Measurements from ENCODE around the gene REM2.

Gene REM2

GRCh38 chr14:22890416-22890815, 7.4 kb downstream of the REM2 start:
- peaks cover 2% of the 10 kb centered on the region for H3K79me1 ChIP-seq (ENCODE audit: low read depth, low read length)

GRCh38 chr14:22892488-22892887, 9.5 kb downstream of the REM2 start:
- Histone ChIP-seq H3K36me3 (replicated peaks in 1 of 2; ENCODE audit: control insufficient read depth in 2 of 2, insufficient read depth in 2 of 2, low read length in 2 of 2) (no peaks in the 10 kb centered on the region), H3K27ac (replicated peaks; ENCODE audit: low read length) (no peak overlapping the region), H2BK15ac (ENCODE audit: low read length) (no peak overlapping the region), H3K23ac (ENCODE audit: low read depth, low read length, poor library complexity) (no peak overlapping the region), H3K4me2 (ENCODE audit: insufficient read depth, low read length, poor library complexity, severe bottlenecking) (no peak overlapping the region), H4K91ac (ENCODE audit: low read depth, low read length, poor library complexity) (no peak overlapping the region), H3K4me1 (ENCODE audit: control insufficient read depth in 2 of 2, insufficient read depth in 1 of 2, low read depth in 1 of 2, low read length in 2 of 2) (peaks cover 5% of the 10 kb centered on the region in 2 donors), H2BK120ac (ENCODE audit: low read depth, low read length) (no peak overlapping the region), H3K9ac (ENCODE audit: low read depth, low read length, poor library complexity) (no peak overlapping the region), H3K14ac (ENCODE audit: low read length) (no peak overlapping the region), H2AFZ (ENCODE audit: low read length) (no peak overlapping the region), H2BK5ac (ENCODE audit: low read length) (no peak overlapping the region), H3K27me3 (ENCODE audit: control insufficient read depth in 3 of 3, insufficient read depth in 3 of 3, low read depth in 1 of 3, low read length in 3 of 3) (no peaks in the 10 kb centered on the region), H2AK5ac (ENCODE audit: low read depth, low read length) (no peak overlapping the region), H2BK12ac (ENCODE audit: low read length) (no peak overlapping the region), H3K4me3 (ENCODE audit: low read length in 2 of 2) (peak overlapping the region in 1 of 2 donors; percentile 6), H4K8ac (ENCODE audit: low read depth, low read length) (no peak overlapping the region), H3K79me1 (ENCODE audit: low read depth, low read length) (peaks cover 2% of the 10 kb centered on the region), H3K4ac (ENCODE audit: low read length) (no peak overlapping the region), H3K9me3 (replicated peaks in 1 of 2; ENCODE audit: control insufficient read depth in 2 of 2, insufficient read depth in 1 of 2, low read depth in 1 of 2, low read length in 2 of 2) (no peaks in the 10 kb centered on the region), H3K18ac (ENCODE audit: low read length) (no peak overlapping the region)
- no CpG with 5 or more reads among the region's 7 CpGs for WGBS, 2 donors (ENCODE audit: extremely low coverage in 2 of 2, insufficient read length in 2 of 2, insufficient replicate concordance in 1 of 2)
- no peak for DNase-seq (ENCODE audit: low spot score)

More at GRCh38 chr14:22890416-22890815, 7.4 kb downstream of the REM2 start:
- Histone ChIP-seq H3K18ac (ENCODE audit: low read length) (no peak overlapping the region), H3K36me3 (replicated peaks in 1 of 2; ENCODE audit: control insufficient read depth in 2 of 2, insufficient read depth in 2 of 2, low read length in 2 of 2) (no peaks in the 10 kb centered on the region), H3K9me3 (replicated peaks in 1 of 2; ENCODE audit: control insufficient read depth in 2 of 2, insufficient read depth in 1 of 2, low read depth in 1 of 2, low read length in 2 of 2) (no peaks in the 10 kb centered on the region), H2BK5ac (ENCODE audit: low read length) (no peak overlapping the region), H3K27me3 (ENCODE audit: control insufficient read depth in 3 of 3, insufficient read depth in 3 of 3, low read depth in 1 of 3, low read length in 3 of 3) (peaks cover 0 to 6% (median 0%) of the 10 kb centered on the region in 3 experiments), H4K91ac (ENCODE audit: low read depth, low read length, poor library complexity) (no peak overlapping the region), H3K4me1 (ENCODE audit: control insufficient read depth in 2 of 2, insufficient read depth in 1 of 2, low read depth in 1 of 2, low read length in 2 of 2) (peaks cover 12% of the 10 kb centered on the region in 2 donors), H2BK120ac (ENCODE audit: low read depth, low read length) (no peak overlapping the region), H3K23ac (ENCODE audit: low read depth, low read length, poor library complexity) (no peak overlapping the region), H3K14ac (ENCODE audit: low read length) (no peak overlapping the region), H2AFZ (ENCODE audit: low read length) (no peak overlapping the region), H2BK12ac (ENCODE audit: low read length) (no peak overlapping the region), H3K9ac (ENCODE audit: low read depth, low read length, poor library complexity) (no peak overlapping the region), H3K4me3 (ENCODE audit: low read length in 2 of 2) (no peak overlapping the region), H3K4me2 (ENCODE audit: insufficient read depth, low read length, poor library complexity, severe bottlenecking) (no peak overlapping the region), H2AK5ac (ENCODE audit: low read depth, low read length) (no peak overlapping the region), H3K27ac (replicated peaks; ENCODE audit: low read length) (no peak overlapping the region), H2BK15ac (ENCODE audit: low read length) (no peak overlapping the region), H3K4ac (ENCODE audit: low read length) (no peak overlapping the region), H4K8ac (ENCODE audit: low read depth, low read length) (no peak overlapping the region)
- no CpG with 5 or more reads among the region's 1 CpG for WGBS, 2 donors (ENCODE audit: extremely low coverage in 2 of 2, insufficient read length in 2 of 2, insufficient replicate concordance in 1 of 2)
- DNase-seq (ENCODE audit: low spot score): no peak

- H3K9ac ChIP-seq (ENCODE audit: low read depth, low read length, poor library complexity): no peak overlapping the region
- DNase-seq (ENCODE audit: low spot score): no peak
- no peaks in the 10 kb centered on the region for H3K27me3 ChIP-seq (ENCODE audit: control insufficient read depth in 3 of 3, insufficient read depth in 3 of 3, low read depth in 1 of 3, low read length in 3 of 3)
- no peak overlapping the region for H2AFZ ChIP-seq (ENCODE audit: low read length)
- no peak overlapping the region for H2BK15ac ChIP-seq (ENCODE audit: low read length)
- H3K79me1 ChIP-seq (ENCODE audit: low read depth, low read length): no peaks in the 10 kb centered on the region
- H4K8ac ChIP-seq (ENCODE audit: low read depth, low read length): no peak overlapping the region
- H3K14ac ChIP-seq (ENCODE audit: low read length): no peak overlapping the region
- H2AK5ac ChIP-seq (ENCODE audit: low read depth, low read length): no peak overlapping the region
- no peaks in the 10 kb centered on the region for H3K9me3 ChIP-seq (replicated peaks in 1 of 2; ENCODE audit: control insufficient read depth in 2 of 2, insufficient read depth in 1 of 2, low read depth in 1 of 2, low read length in 2 of 2)
- no peak overlapping the region for H3K4ac ChIP-seq (ENCODE audit: low read length)
- no peaks in the 10 kb centered on the region for H3K4me1 ChIP-seq (ENCODE audit: control insufficient read depth in 2 of 2, insufficient read depth in 1 of 2, low read depth in 1 of 2, low read length in 2 of 2)
- H3K23ac ChIP-seq (ENCODE audit: low read depth, low read length, poor library complexity): no peak overlapping the region
- H2BK5ac ChIP-seq (ENCODE audit: low read length): no peak overlapping the region
- H3K18ac ChIP-seq (ENCODE audit: low read length): no peak overlapping the region
- H3K36me3 ChIP-seq (replicated peaks in 1 of 2; ENCODE audit: control insufficient read depth in 2 of 2, insufficient read depth in 2 of 2, low read length in 2 of 2): peaks cover 0 to 10% of the 10 kb centered on the region in 2 donors
- no peak overlapping the region for H2BK120ac ChIP-seq (ENCODE audit: low read depth, low read length)
- H3K27ac ChIP-seq (replicated peaks; ENCODE audit: low read length): no peak overlapping the region
- no peak overlapping the region for H3K4me2 ChIP-seq (ENCODE audit: insufficient read depth, low read length, poor library complexity, severe bottlenecking)
- no peak overlapping the region for H4K91ac ChIP-seq (ENCODE audit: low read depth, low read length, poor library complexity)
- no peak overlapping the region for H3K4me3 ChIP-seq (ENCODE audit: low read length in 2 of 2)
- no CpG with 5 or more reads among the region's 4 CpGs for whole genome bisulfite sequencing, 2 donors (ENCODE audit: extremely low coverage in 2 of 2, insufficient read length in 2 of 2, insufficient replicate concordance in 1 of 2)
- H2BK12ac ChIP-seq (ENCODE audit: low read length): no peak overlapping the region
Observed at GRCh38 chr14:22893706-22894105, 10.7 kb downstream of the REM2 start.

GRCh38 chr14:22895402-22895801, 12.4 kb downstream of the REM2 start:
- H3K9ac ChIP-seq (ENCODE audit: low read depth, low read length, poor library complexity): no peak overlapping the region
- no peak overlapping the region for H4K91ac ChIP-seq (ENCODE audit: low read depth, low read length, poor library complexity)
- no peaks in the 10 kb centered on the region for H3K9me3 ChIP-seq (replicated peaks in 1 of 2; ENCODE audit: control insufficient read depth in 2 of 2, insufficient read depth in 1 of 2, low read depth in 1 of 2, low read length in 2 of 2)
- DNase-seq (ENCODE audit: low spot score): no peak
- H2BK120ac ChIP-seq (ENCODE audit: low read depth, low read length): no peak overlapping the region
- H3K14ac ChIP-seq (ENCODE audit: low read length): no peak overlapping the region
- H2BK5ac ChIP-seq (ENCODE audit: low read length): no peak overlapping the region
- WGBS, 2 donors (ENCODE audit: extremely low coverage in 2 of 2, insufficient read length in 2 of 2, insufficient replicate concordance in 1 of 2): no CpG with 5 or more reads among the region's 1 CpG
- H3K79me1 ChIP-seq (ENCODE audit: low read depth, low read length): no peaks in the 10 kb centered on the region
- no peak overlapping the region for H3K4me3 ChIP-seq (ENCODE audit: low read length in 2 of 2)
- H3K4me2 ChIP-seq (ENCODE audit: insufficient read depth, low read length, poor library complexity, severe bottlenecking): no peak overlapping the region
- H2AFZ ChIP-seq (ENCODE audit: low read length): no peak overlapping the region
- H4K8ac ChIP-seq (ENCODE audit: low read depth, low read length): no peak overlapping the region
- H3K4me1 ChIP-seq (ENCODE audit: control insufficient read depth in 2 of 2, insufficient read depth in 1 of 2, low read depth in 1 of 2, low read length in 2 of 2): peaks cover 0 to 4% of the 10 kb centered on the region in 2 donors
- no peak overlapping the region for H3K23ac ChIP-seq (ENCODE audit: low read depth, low read length, poor library complexity)
- no peak overlapping the region for H3K4ac ChIP-seq (ENCODE audit: low read length)
- no peak overlapping the region for H3K18ac ChIP-seq (ENCODE audit: low read length)
- H3K27ac ChIP-seq (replicated peaks; ENCODE audit: low read length): no peak overlapping the region
- H3K27me3 ChIP-seq (ENCODE audit: control insufficient read depth in 3 of 3, insufficient read depth in 3 of 3, low read depth in 1 of 3, low read length in 3 of 3): no peaks in the 10 kb centered on the region
- no peak overlapping the region for H2AK5ac ChIP-seq (ENCODE audit: low read depth, low read length)
- H3K36me3 ChIP-seq (replicated peaks in 1 of 2; ENCODE audit: control insufficient read depth in 2 of 2, insufficient read depth in 2 of 2, low read length in 2 of 2): peaks cover 0 to 25% of the 10 kb centered on the region in 2 donors
- H2BK12ac ChIP-seq (ENCODE audit: low read length): no peak overlapping the region
- no peak overlapping the region for H2BK15ac ChIP-seq (ENCODE audit: low read length)

All from neuronal stem cell (in vitro differentiated cells).